GM23248 (cell line): ENCODE measurements around the gene DISP2. TPM values are rescaled to one million over a fixed set of nuclear protein-coding genes. Genes with fewer than 3 reads are reported as not detected.

Experiments
- DNase-seq: peaks from one replicate; pipeline ENCODE4 v3.0.0-alpha.2; 2015
- H2AFZ ChIP-seq: fragments of 200-600 bp; sonication (generic); 2 replicates; pipeline ENCODE4 v1.6.1; 2016; ENCODE audit warnings: antibody characterized with exemption
- H3F3A ChIP-seq: fragments of 200-600 bp; sonication (generic); 2 replicates; pipeline ENCODE4 v1.6.1; 2016; ENCODE audit warnings: mild to moderate bottlenecking, antibody characterized with exemption, mixed run types; ENCODE audit not compliant: insufficient read depth
- H3K27ac ChIP-seq: fragments of 200-600 bp; sonication (generic); 2 replicates; pipeline ENCODE4 v1.5.1; 2016; ENCODE audit warnings: mild to moderate bottlenecking
- H3K27me3 ChIP-seq: fragments of 200-600 bp; sonication (generic); replicated peaks from 2 replicates; pipeline ENCODE4 v1.6.1; 2016; ENCODE audit warnings: mild to moderate bottlenecking; ENCODE audit not compliant: insufficient read depth
- H3K36me3 ChIP-seq: fragments of 200-600 bp; sonication (generic); 2 replicates; pipeline ENCODE4 v1.6.1; 2016; ENCODE audit warnings: low read depth, mild to moderate bottlenecking
- H3K4me1 ChIP-seq: fragments of 200-600 bp; sonication (generic); 2 replicates; pipeline ENCODE4 v1.6.1; 2016; ENCODE audit warnings: mild to moderate bottlenecking; ENCODE audit not compliant: insufficient read depth
- H3K4me2 ChIP-seq: fragments of 200-600 bp; sonication (generic); one replicate; pipeline ENCODE4 v1.6.1; 2016; ENCODE audit warnings: mild to moderate bottlenecking; ENCODE audit not compliant: unreplicated experiment
- H3K4me3 ChIP-seq: fragments of 200-600 bp; sonication (generic); 2 replicates; pipeline ENCODE4 v1.5.1; 2016; ENCODE audit warnings: mild to moderate bottlenecking
- H3K79me2 ChIP-seq: fragments of 200-600 bp; sonication (generic); 2 replicates; pipeline ENCODE4 v1.6.1; 2016; ENCODE audit warnings: mild to moderate bottlenecking; ENCODE audit not compliant: insufficient read depth
- H3K9ac ChIP-seq: fragments of 200-600 bp; sonication (generic); 2 replicates; pipeline ENCODE4 v1.6.1; 2016; ENCODE audit warnings: mild to moderate bottlenecking
- H3K9me2 ChIP-seq: fragments of 200-600 bp; sonication (generic); 2 replicates; pipeline ENCODE4 v1.6.1; 2016; ENCODE audit warnings: mixed run types, mild to moderate bottlenecking, moderate library complexity; ENCODE audit not compliant: insufficient read depth
- H3K9me3 ChIP-seq: fragments of 200-600 bp; sonication (generic); one replicate; pipeline ENCODE4 v1.6.1; 2017; ENCODE audit warnings: low read depth
- H4K20me1 ChIP-seq: fragments of 200-600 bp; sonication (generic); 2 replicates; pipeline ENCODE4 v1.6.0; 2016; ENCODE audit not compliant: insufficient read depth
- EZH2 ChIP-seq: fragments of 200-600 bp; sonication (generic); IDR thresholded peaks from 2 replicates; pipeline ENCODE4 v1.6.1; 2018; ENCODE audit warnings: antibody characterized with exemption, mild to moderate bottlenecking; ENCODE audit not compliant: insufficient read depth, poor library complexity, severe bottlenecking
- EZH2phosphoT487 ChIP-seq: fragments of 200-600 bp; sonication (generic); IDR thresholded peaks from 2 replicates; pipeline ENCODE4 v1.6.1; 2018; ENCODE audit warnings: antibody characterized with exemption, moderate library complexity, mild to moderate bottlenecking, low read depth; ENCODE audit not compliant: insufficient read depth
- WGBS, 2 experiments: methylation state at CpG; one replicate each; pipeline ENCODE4 v1.1.6; 2015 to 2017; ENCODE audit warnings: low lambda C conversion rate in 2 of 2, low coverage in 1 of 2; ENCODE audit errors: missing lambda C conversion rate in 2 of 2; 5-methylcytosine and 5-hydroxymethylcytosine counted together
- in situ Hi-C: fragments of 300-500 bp; cut with MboI; formaldehyde crosslinking; loops from 2 replicates; pipeline ENCODE4 v1.15.0; 2020
- polyA plus RNA-seq: library from polyadenylated mRNA; unstranded; fragments of >200 nt; fragmentation: Nextera tagmentation; extraction: Ambion mirVana; gene quantifications from 2 replicates; pipeline ENCODE4 v1.2.1, GENCODE V29; 2016
- total RNA-seq: library from RNA; depleted of rRNA; stranded (reverse); fragments of >200 nt; shearing (Covaris generic); gene quantifications from 2 replicates; pipeline ENCODE4 v1.2.3, GENCODE V29; 2014

Gene DISP2
- total and polyA plus RNA-seq, 2 experiments from 2014 or later = 0.11 to 0.51 TPM

GRCh38 chr15:40381818-40382529 is 24.0 kb downstream of the DISP2 start:
- TF ChIP-seq EZH2phosphoT487 (no peak), EZH2 (no peak)
- WGBS, 2 experiments = 87 to 90% methylated on average over 11 of the region's 11 CpGs
- Histone ChIP-seq H3K36me3 (peaks cover 7% of the 10 kb centered on the region), H3K27me3 (no peaks in the 10 kb centered on the region), H3K4me1 (peaks cover 28% of the 10 kb centered on the region), H3K9me3 (no peaks in the 10 kb centered on the region), H3K9me2 (no peaks in the 10 kb centered on the region), H3K4me3 (no peak overlapping the region), H3K79me2 (peaks cover 42% of the 10 kb centered on the region), H3K27ac (no peak overlapping the region), H3F3A (peaks cover 10% of the 10 kb centered on the region), H3K9ac (no peak overlapping the region), H3K4me2 (no peak overlapping the region), H4K20me1 (no peaks in the 10 kb centered on the region), H2AFZ (peak overlapping the region; percentile 99)
- DNase-seq = no peak
- in situ Hi-C loops = no loop called here

GRCh38 chr15:40382580-40383456 is 24.8 kb downstream of the DISP2 start, which contains the start of gene KNSTRN:
KNSTRN (plus strand) TSS chr15:40382721; CDS start chr15:40382836, 115 bp downstream.
- peak; percentile 96 for DNase-seq
- peak within 1 kb of the TSS; percentile 40 for H3K27ac ChIP-seq
- no peaks in the 10 kb centered on the region for H3K27me3 ChIP-seq
- H3K79me2 ChIP-seq = peaks cover 42% of the 10 kb centered on the region
- H3K9me2 ChIP-seq = no peaks in the 10 kb centered on the region
- peaks cover 10% of the 10 kb centered on the region for H3F3A ChIP-seq
- peak within 1 kb of the TSS; percentile 99 for H2AFZ ChIP-seq
- in situ Hi-C loops = no loop called here
- TF ChIP-seq EZH2 = no peak
- no peak for TF ChIP-seq EZH2phosphoT487
- 1 to 2% methylated on average over 57 of the region's 57 CpGs for WGBS, 2 experiments
- H4K20me1 ChIP-seq = no peaks in the 10 kb centered on the region
- H3K36me3 ChIP-seq = peaks cover 9% of the 10 kb centered on the region
- peak within 1 kb of the TSS; percentile 94 for H3K9ac ChIP-seq
- peak within 1 kb of the TSS; percentile 97 for H3K4me2 ChIP-seq
- peaks cover 28% of the 10 kb centered on the region for H3K4me1 ChIP-seq
- H3K4me3 ChIP-seq = peak within 1 kb of the TSS; percentile 95
- H3K9me3 ChIP-seq = no peaks in the 10 kb centered on the region

GRCh38 chr15:40386480-40386879 is 28.5 kb downstream of the DISP2 start:
- Histone ChIP-seq H3K4me3 (no peak overlapping the region), H3K4me2 (no peak overlapping the region), H3K27ac (no peak overlapping the region), H4K20me1 (no peaks in the 10 kb centered on the region), H3K79me2 (peaks cover 42% of the 10 kb centered on the region), H3K27me3 (no peaks in the 10 kb centered on the region), H3K9ac (no peak overlapping the region), H3K4me1 (peaks cover 17% of the 10 kb centered on the region; the same call in 1 of the 2 replicates), H3K9me3 (no peaks in the 10 kb centered on the region), H3K9me2 (no peaks in the 10 kb centered on the region), H2AFZ (no peak overlapping the region), H3K36me3 (peaks cover 34% of the 10 kb centered on the region), H3F3A (peaks cover 12% of the 10 kb centered on the region; the same call in 1 of the 2 replicates)
- in situ Hi-C loops = no loop called here
- no peak for DNase-seq
- 99 to 100% methylated on average over 3 of the region's 3 CpGs for WGBS, 2 experiments
- TF ChIP-seq EZH2 = no peak
- TF ChIP-seq EZH2phosphoT487 = no peak
